NOMO-1 (cell line): ENCODE data around the gene ATP2A3.

Source experiments
- DNase-seq, 2 experiments: peaks; one replicate each; lab custom pipeline; 2025; ENCODE audit not compliant: unreplicated experiment in 2 of 2; lab: John Stamatoyannopoulos, UW

ATP2A3 gene

DNA sequence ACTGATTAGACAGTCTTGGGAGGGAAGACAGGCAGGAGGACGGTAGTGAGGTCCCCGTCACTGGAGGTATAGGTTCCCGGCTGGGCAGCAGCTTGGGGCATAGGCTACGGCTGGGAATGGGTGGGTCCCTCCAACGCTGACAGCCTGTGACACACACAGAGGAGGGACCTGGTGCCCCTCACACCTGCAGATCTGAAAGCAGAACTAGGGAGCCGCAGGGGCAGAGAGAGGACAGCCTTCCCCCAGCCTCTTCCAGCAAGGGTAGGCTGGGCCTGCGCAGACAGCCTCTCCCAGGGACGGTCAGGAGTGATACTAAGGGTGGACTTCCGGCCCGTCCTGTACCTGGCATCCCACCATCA, 49.9 kb downstream of the ATP2A3 start:
- peak; percentile 54 to 69 for DNase-seq

- peak; percentile 85 to 87 for DNase-seq
These were observed 50.5 kb downstream of the ATP2A3 start for GRCh38 chr17:3913531-3914311.

GRCh38 chr17:3912827-3913226, 51.4 kb downstream of the ATP2A3 start:
- DNase-seq: no peak

- DNase-seq: peak; percentile 82 to 83
These were observed 52.8 kb downstream of the ATP2A3 start for GRCh38 chr17:3911271-3912053.

- no peak for DNase-seq
These were observed 53.6 kb downstream of the ATP2A3 start for GRCh38 chr17:3910420-3911270.

- no peak for DNase-seq
These were observed 55.0 kb downstream of the ATP2A3 start for GRCh38 chr17:3909257-3909656.

- DNase-seq: no peak
These were observed 56.6 kb downstream of the ATP2A3 start for GRCh38 chr17:3907483-3908216.

- no peak for DNase-seq
These were observed 57.4 kb downstream of the ATP2A3 start for GRCh38 chr17:3906881-3907280.

DNA sequence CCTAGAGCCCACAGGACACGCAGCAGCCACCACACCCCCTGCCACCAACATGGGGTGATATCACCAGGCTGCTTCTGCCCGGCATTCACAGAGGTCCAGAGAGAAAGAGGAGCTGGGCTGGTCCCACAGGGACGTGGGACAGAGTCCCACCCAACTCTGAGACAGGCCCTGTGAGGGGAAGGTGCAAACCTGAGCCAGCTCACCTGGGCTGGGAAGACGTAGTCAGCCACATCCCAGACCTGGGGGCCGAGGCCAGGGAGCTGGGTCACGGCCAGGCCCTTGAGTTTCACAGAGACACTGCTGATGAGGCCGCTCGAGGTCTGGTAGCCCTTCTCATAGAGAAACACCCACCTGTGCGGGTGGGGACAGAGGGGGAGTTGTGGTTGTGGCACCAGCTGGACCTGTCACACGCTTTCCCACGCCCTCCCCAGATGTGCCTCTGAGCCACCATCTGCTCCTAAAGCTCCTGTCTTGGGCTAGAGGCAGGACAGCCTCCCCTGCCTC, 59.2 kb downstream of the ATP2A3 start:
- DNase-seq: no peak

- DNase-seq: no peak
These were observed 59.7 kb downstream of the ATP2A3 start for GRCh38 chr17:3904501-3904900.

GRCh38 chr17:3903881-3904290, 60.4 kb downstream of the ATP2A3 start:
- DNase-seq: no peak

DNA sequence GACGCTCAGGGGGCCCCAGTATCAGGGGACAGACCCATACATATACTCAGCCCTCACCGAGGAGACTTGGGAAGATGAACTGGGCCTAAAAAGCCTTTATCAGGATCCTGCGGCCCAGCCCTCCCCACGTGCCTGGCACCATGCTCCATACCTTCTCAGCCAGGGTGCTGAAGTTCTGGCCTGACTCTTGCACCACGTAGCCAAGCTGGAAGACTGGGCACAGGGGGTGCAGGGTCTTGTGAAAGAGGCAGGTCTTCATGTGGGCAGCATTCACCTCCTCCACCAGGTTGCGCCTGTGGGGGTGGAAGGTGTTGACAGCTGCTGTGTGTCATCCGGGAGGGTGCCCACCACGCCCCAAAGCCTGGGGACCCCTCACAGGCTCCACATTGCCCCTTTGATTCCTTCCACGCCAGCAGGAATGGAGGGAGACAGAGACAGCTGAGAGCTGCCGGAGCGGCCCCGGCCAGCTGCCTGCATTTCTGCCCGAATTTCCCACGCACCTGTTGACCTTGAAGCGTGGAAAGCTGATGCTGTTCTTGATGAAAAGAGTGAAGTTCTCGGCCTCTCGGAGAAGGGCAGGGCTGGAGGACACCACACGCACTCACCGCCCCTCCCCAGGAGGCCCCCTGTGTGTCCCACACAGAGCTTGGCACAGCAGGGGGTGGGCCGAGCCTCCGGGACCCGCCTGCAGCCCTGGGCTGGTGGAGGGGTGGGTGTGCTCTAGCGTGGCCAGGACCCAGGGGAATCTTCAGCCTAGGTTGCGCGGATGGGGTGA, 61.0 kb downstream of the ATP2A3 start:
- no peak for DNase-seq

DNA sequence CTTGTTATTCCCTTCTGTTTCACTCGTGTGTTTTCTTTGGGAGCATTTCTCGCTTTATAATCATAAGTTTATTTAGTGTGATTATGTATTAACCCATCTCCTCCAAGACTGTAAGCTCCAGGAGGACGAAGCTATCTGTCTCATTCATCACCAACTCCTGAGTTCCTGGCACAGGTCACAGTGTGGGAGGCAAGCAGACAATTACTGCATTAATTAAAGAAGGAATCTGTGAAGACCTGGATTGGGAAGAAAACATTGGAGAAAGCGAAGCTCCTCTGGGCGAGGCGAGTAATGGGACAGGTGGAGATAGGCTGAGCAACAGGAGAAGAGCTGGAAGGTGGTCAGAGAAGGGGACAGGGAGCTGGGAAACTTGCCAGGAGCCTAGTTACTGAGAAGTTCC, 63.6 kb downstream of the ATP2A3 start:
- no peak for DNase-seq

GRCh38 chr17:3897731-3898130, 66.5 kb downstream of the ATP2A3 start:
- DNase-seq: no peak

- no peak for DNase-seq
These were observed 67.3 kb downstream of the ATP2A3 start for GRCh38 chr17:3896968-3897235.

- no peak for DNase-seq
These were observed 67.9 kb downstream of the ATP2A3 start for GRCh38 chr17:3896108-3896967.

- DNase-seq: peak in 1 of 2 experiments; percentile 2
These were observed 68.9 kb downstream of the ATP2A3 start for GRCh38 chr17:3895354-3895753.

- peak; percentile 20 to 45 for DNase-seq
These were observed 69.3 kb downstream of the ATP2A3 start for GRCh38 chr17:3894911-3895343.

- DNase-seq: no peak
These were observed 70.0 kb downstream of the ATP2A3 start for GRCh38 chr17:3894188-3894587.
